K562 (cell line): ENCODE data around the gene LASP1NB.

Experiments used
- ATAC-seq: fragments of 200-7000 bp; cut with Tn5 transposase; 3 replicates; pipeline ENCODE4 v1.9.1; 2020; ENCODE audit warnings: moderate library complexity
- BruUV-seq: library from RNA; stranded (reverse); fragments of 400-500 nt; replicated peaks from 2 replicates; lab custom pipeline; 2021; lab: Mats Ljungman, UMichigan
- CTCF ChIA-PET: fragments of 300-600 bp; formaldehyde crosslinking; extraction: SDS; loops from one replicate; lab custom pipeline; 2021; ENCODE audit warnings: low intra/inter-chr PET ratio; lab: Yijun Ruan, JAX
- POLR2A ChIA-PET: fragments of 300-600, 350-650 bp; sonication (Branson Sonifier 250); formaldehyde crosslinking; extraction: SDS; loops from one replicate; lab custom pipeline; 2021; ENCODE audit warnings: antibody characterized with exemption, inconsistent platforms; lab: Yijun Ruan, JAX
- DNase-seq, 4 experiments: peaks; one replicate each; pipeline versions ENCODE4 v3.0.0 to v3.0.0-alpha.2; 2011 to 2018; ENCODE audit warnings: low spot score in 3 of 4, mixed read lengths in 3 of 4; ENCODE audit errors: extremely low read depth in 1 of 4
- FAIRE-seq: peaks from 2 replicates; lab custom pipeline; 2011; peaks lifted over from hg19 to GRCh38; lab: Jason Lieb, UNC
- H2AFZ ChIP-seq: 2 replicates; pipeline ENCODE4 v1.6.0; 2011; ENCODE audit warnings: low read depth, low read length, control low read depth, inconsistent platforms
- H3K27ac ChIP-seq: fragments of 200-600 bp; 3 replicates; pipeline ENCODE4 v1.8.0; 2011; ENCODE audit warnings: low read depth, mild to moderate bottlenecking, control low read depth, inconsistent platforms, low read length, moderate library complexity, mixed read lengths; ENCODE audit errors: extremely low read depth
- H3K27me3 ChIP-seq, 2 experiments: fragments of 300-600 bp in 1 of 2; 2 replicates in 1 of 2; 3 replicates in 1 of 2; pipeline versions ENCODE4 v1.6.0 to v1.8.0; 2011; ENCODE audit warnings: inconsistent platforms in 2 of 2, low read length in 2 of 2, mild to moderate bottlenecking in 1 of 2, mixed read lengths in 1 of 2, moderate library complexity in 1 of 2; ENCODE audit not compliant: control insufficient read depth in 2 of 2, insufficient read depth in 2 of 2
- H3K36me3 ChIP-seq: fragments of 300-600 bp; 3 replicates; pipeline ENCODE4 v1.8.0; 2011; ENCODE audit warnings: mild to moderate bottlenecking, low read length, inconsistent platforms; ENCODE audit not compliant: control insufficient read depth, insufficient read depth
- H3K4me1 ChIP-seq, 2 experiments: fragments of 200-600 bp in 1 of 2; replicated peaks in 1 of 2; 2 replicates in 1 of 2; 3 replicates in 1 of 2; pipeline versions ENCODE4 v1.5.1 to v1.8.0; 2011; ENCODE audit warnings: inconsistent platforms in 2 of 2, low read length in 2 of 2, mild to moderate bottlenecking in 1 of 2, mixed read lengths in 1 of 2, moderate library complexity in 1 of 2; ENCODE audit not compliant: control insufficient read depth in 2 of 2, insufficient read depth in 2 of 2
- H3K4me2 ChIP-seq: 2 replicates; pipeline ENCODE4 v1.6.1; 2011; ENCODE audit warnings: low read length, control low read depth, inconsistent platforms, mixed read lengths; ENCODE audit not compliant: insufficient read depth
- H3K4me3 ChIP-seq: fragments of 200-600 bp; sonication (generic), shearing (Covaris generic); 2 replicates; pipeline ENCODE4 v1.5.1; 2016; ENCODE audit warnings: control low read depth, inconsistent platforms
- H3K79me2 ChIP-seq: fragments of 200-600 bp; 3 replicates; pipeline ENCODE4 v1.8.0; 2011; ENCODE audit warnings: low read length, inconsistent platforms; ENCODE audit not compliant: control insufficient read depth, insufficient read depth
- H3K9ac ChIP-seq, 2 experiments: 2 replicates each; pipeline versions ENCODE4 v1.6.0 to v1.6.1; 2011; ENCODE audit warnings: low read depth in 2 of 2, low read length in 2 of 2, control low read depth in 1 of 2, inconsistent platforms in 1 of 2, mild to moderate bottlenecking in 1 of 2, mixed read lengths in 1 of 2; ENCODE audit not compliant: insufficient read depth in 1 of 2
- H3K9me1 ChIP-seq: one replicate; pipeline ENCODE4 v1.6.0; 2011; ENCODE audit warnings: inconsistent platforms, mild to moderate bottlenecking, low read length, moderate library complexity; ENCODE audit not compliant: control insufficient read depth, insufficient read depth
- H3K9me3 ChIP-seq: replicated peaks from 2 replicates; pipeline ENCODE4 v1.5.1; 2011; ENCODE audit warnings: low read depth, low read length, inconsistent platforms; ENCODE audit not compliant: control insufficient read depth, insufficient read depth
- H4K20me1 ChIP-seq: replicated peaks from 2 replicates; pipeline ENCODE4 v1.6.1; 2011; ENCODE audit warnings: low read length, inconsistent platforms, mixed read lengths; ENCODE audit not compliant: control insufficient read depth, insufficient read depth
- ARNT ChIP-seq, 2 experiments: fragments of 450-650 bp; IDR thresholded peaks; 2 replicates each; pipeline ENCODE4 v1.6.1; 2016; ENCODE audit warnings: mild to moderate bottlenecking in 1 of 2
- CHD4 ChIP-seq: fragments of 200-600 bp; sonication (generic); IDR thresholded peaks from 3 replicates; pipeline ENCODE4 v1.6.1; 2012; ENCODE audit warnings: low read depth, mild to moderate bottlenecking, mixed read lengths, low read length, inconsistent platforms; ENCODE audit not compliant: insufficient read depth, insufficient replicate concordance, poor library complexity, severe bottlenecking
- CREB3L1 ChIP-seq: fragments of 450-650 bp; IDR thresholded peaks from 2 replicates; pipeline ENCODE4 v1.6.1; 2014; ENCODE audit warnings: low read depth, mild to moderate bottlenecking, moderate library complexity, borderline replicate concordance
- ELF1 ChIP-seq: fragments of 200-800 bp; sonication (Bioruptor generic); IDR thresholded peaks from 2 replicates; pipeline ENCODE4 v1.6.1; 2016; ENCODE audit warnings: missing genetic modification characterization, missing compliant biosample characterization
- ETS2 ChIP-seq: IDR thresholded peaks from 2 replicates; pipeline ENCODE4 v1.6.1; 2016; ENCODE audit warnings: borderline replicate concordance, missing genetic modification characterization, mild to moderate bottlenecking, moderate library complexity, missing compliant biosample characterization; ENCODE audit not compliant: poor library complexity, severe bottlenecking
- HOXB6 ChIP-seq: fragments of 250-450 bp; sonication (Bioruptor Pico); IDR thresholded peaks from 2 replicates; pipeline ENCODE4 v1.5.1; 2022; ENCODE audit warnings: mild to moderate bottlenecking, borderline replicate concordance
- KDM4B ChIP-seq, 2 experiments: fragments of 450-650 bp in 1 of 2; sonication (generic) in 1 of 2; IDR thresholded peaks; 2 replicates each; pipeline ENCODE4 v1.6.1; 2016 to 2017; ENCODE audit warnings: borderline replicate concordance in 2 of 2, antibody characterized with exemption in 1 of 2, low read depth in 1 of 2, mild to moderate bottlenecking in 1 of 2
- RCOR1 ChIP-seq, 2 experiments: IDR thresholded peaks; 2 replicates each; pipeline ENCODE4 v1.6.1; 2012; ENCODE audit warnings: low read depth in 2 of 2, low read length in 2 of 2, borderline replicate concordance in 1 of 2, improper control_type of control experiment in 1 of 2
- TARDBP ChIP-seq: fragments of 450-650 bp; IDR thresholded peaks from 2 replicates; pipeline ENCODE4 v1.6.1; 2016
- ZNF696 ChIP-seq: fragments of 250-450 bp; sonication (Bioruptor Pico); conservative IDR thresholded peaks from 2 replicates; pipeline ENCODE4 v1.4.0; 2020; ENCODE audit warnings: mild to moderate bottlenecking, moderate library complexity
- WGBS: fragments of 100-300 bp; shearing (Covaris generic); methylation state at CpG from one replicate; pipeline ENCODE4 v1.1.6; 2016; ENCODE audit warnings: low coverage, mixed read lengths; ENCODE audit not compliant: insufficient coverage; ENCODE audit errors: missing lambda C conversion rate; 5-methylcytosine and 5-hydroxymethylcytosine counted together
- in situ Hi-C: fragments of 300-500 bp; cut with MboI; formaldehyde crosslinking; loops from 4 replicates; pipeline ENCODE4 v1.15.0; 2018; ENCODE audit warnings: inconsistent platforms, mixed read lengths
- intact Hi-C: fragments of 100-400 bp; cut with micrococcal nuclease; formaldehyde crosslinking; loops from 2 replicates; pipeline ENCODE4 v1.14.2; 2022
- TF ChIP-seq, protein P1 (sequence below): fragments of 250-450 bp; sonication (Bioruptor Pico); IDR thresholded peaks from 2 replicates; pipeline ENCODE4 v1.9.0; 2021; ENCODE audit warnings: mild to moderate bottlenecking, inconsistent platforms
- TF ChIP-seq, protein P2 (sequence below): IDR thresholded peaks from 2 replicates; pipeline ENCODE4 v1.6.1; 2016; ENCODE audit warnings: missing genetic modification characterization, missing compliant biosample characterization
- TF ChIP-seq, protein P3 (sequence below): fragments of 150-350 bp; conservative IDR thresholded peaks from 2 replicates; pipeline ENCODE4 v1.6.1; 2014; ENCODE audit warnings: low read length

LASP1NB gene

DNA sequence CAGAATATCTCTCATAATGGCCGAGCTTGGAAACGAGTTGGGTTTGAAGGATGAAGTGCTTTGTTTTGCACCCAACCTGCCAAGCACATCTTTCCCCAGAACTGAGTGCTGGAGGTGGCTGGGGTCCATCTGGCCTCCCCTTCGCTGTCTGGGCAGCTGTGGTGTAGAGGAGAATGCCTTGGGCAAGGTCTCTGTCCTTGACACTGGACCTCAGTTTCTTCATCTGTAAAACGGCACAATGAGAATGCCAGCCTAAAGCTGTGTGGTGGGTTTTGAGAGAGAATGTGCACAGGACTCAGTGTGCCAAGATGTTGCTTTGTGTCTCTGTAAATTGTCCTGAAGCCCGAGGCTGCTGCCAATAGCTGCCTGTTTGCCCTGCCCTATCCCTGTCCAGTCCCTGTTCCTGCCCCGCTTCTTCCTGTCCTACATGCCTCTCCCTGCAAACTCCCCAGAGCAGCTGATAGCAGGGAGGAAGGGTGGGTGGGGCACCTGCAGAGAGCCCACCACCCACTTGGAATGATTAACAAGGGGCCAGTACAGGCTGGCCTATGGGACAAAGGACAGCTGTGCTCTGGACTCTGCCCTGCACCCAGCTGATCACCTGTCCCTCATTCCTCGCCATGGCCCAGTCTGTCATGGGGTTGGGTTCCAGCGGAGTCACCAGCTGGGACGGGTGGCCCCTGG is 40.2 kb upstream of the LASP1NB start:
- Histone ChIP-seq H4K20me1 (peaks cover 38% of the 10 kb centered on the region), H2AFZ (no peak overlapping the region), H3K9me3 (no peaks in the 10 kb centered on the region), H3K27me3 (no peaks in the 10 kb centered on the region), H3K36me3 (peaks cover 85% of the 10 kb centered on the region; the same call in 2 of the 3 replicates), H3K9me1 (peaks cover 6% of the 10 kb centered on the region), H3K4me1 (peaks cover 9 to 14% of the 10 kb centered on the region in 2 experiments; a peak in 4 of 5 replicates), H3K27ac (no peak overlapping the region), H3K4me2 (no peak overlapping the region), H3K79me2 (peaks cover 58% of the 10 kb centered on the region), H3K9ac (peak overlapping the region in 1 of 2 experiments; percentile 19; a peak in 1 of 4 replicates), H3K4me3 (no peak overlapping the region)
- 86% methylated on average over 9 of the region's 9 CpGs for WGBS
- no peak for FAIRE-seq
- intact Hi-C loops, result no loop called here
- ChIA-PET POLR2A (interaction anchor here (0.6 to 1.6 kb wide), 10 partner anchors 9 to 1012 kb away, joined by 3 to 10 read pairs (median 3); no protein-coding TSS in a partner anchor), CTCF (no interaction called here)
- ATAC-seq, result no peak
- no TSS peak for BruUV-seq
- in situ Hi-C loops, result no loop called here
- no peak for DNase-seq
- TF ChIP-seq RCOR1 (IDR thresholded peaks at IDR 0.05; ENCODE audit: borderline replicate concordance in 1 of 2, low read depth in 2 of 2, low read length in 2 of 2) (no peak), ETS2 (tag) (no peak), ZNF696 (no peak), CHD4 (no peak), CREB3L1 (no peak), ELF1 (no peak), TARDBP (no peak), ARNT (IDR thresholded peaks at IDR 0.05) (no peak), KDM4B (IDR thresholded peaks at IDR 0.05; ENCODE audit: borderline replicate concordance in 2 of 2, low read depth in 1 of 2) (no peak), HOXB6 (CRISPR knock-in tag) (no peak)
- TF ChIP-seq, protein P1, sequence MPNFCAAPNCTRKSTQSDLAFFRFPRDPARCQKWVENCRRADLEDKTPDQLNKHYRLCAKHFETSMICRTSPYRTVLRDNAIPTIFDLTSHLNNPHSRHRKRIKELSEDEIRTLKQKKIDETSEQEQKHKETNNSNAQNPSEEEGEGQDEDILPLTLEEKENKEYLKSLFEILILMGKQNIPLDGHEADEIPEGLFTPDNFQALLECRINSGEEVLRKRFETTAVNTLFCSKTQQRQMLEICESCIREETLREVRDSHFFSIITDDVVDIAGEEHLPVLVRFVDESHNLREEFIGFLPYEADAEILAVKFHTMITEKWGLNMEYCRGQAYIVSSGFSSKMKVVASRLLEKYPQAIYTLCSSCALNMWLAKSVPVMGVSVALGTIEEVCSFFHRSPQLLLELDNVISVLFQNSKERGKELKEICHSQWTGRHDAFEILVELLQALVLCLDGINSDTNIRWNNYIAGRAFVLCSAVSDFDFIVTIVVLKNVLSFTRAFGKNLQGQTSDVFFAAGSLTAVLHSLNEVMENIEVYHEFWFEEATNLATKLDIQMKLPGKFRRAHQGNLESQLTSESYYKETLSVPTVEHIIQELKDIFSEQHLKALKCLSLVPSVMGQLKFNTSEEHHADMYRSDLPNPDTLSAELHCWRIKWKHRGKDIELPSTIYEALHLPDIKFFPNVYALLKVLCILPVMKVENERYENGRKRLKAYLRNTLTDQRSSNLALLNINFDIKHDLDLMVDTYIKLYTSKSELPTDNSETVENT (CRISPR knock-in tag), result no peak
- TF ChIP-seq, protein P2, sequence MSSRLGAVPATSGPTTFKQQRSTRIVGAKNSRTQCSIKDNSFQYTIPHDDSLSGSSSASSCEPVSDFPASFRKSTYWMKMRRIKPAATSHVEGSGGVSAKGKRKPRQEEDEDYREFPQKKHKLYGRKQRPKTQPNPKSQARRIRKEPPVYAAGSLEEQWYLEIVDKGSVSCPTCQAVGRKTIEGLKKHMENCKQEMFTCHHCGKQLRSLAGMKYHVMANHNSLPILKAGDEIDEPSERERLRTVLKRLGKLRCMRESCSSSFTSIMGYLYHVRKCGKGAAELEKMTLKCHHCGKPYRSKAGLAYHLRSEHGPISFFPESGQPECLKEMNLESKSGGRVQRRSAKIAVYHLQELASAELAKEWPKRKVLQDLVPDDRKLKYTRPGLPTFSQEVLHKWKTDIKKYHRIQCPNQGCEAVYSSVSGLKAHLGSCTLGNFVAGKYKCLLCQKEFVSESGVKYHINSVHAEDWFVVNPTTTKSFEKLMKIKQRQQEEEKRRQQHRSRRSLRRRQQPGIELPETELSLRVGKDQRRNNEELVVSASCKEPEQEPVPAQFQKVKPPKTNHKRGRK, result no peak
- TF ChIP-seq, protein P3, sequence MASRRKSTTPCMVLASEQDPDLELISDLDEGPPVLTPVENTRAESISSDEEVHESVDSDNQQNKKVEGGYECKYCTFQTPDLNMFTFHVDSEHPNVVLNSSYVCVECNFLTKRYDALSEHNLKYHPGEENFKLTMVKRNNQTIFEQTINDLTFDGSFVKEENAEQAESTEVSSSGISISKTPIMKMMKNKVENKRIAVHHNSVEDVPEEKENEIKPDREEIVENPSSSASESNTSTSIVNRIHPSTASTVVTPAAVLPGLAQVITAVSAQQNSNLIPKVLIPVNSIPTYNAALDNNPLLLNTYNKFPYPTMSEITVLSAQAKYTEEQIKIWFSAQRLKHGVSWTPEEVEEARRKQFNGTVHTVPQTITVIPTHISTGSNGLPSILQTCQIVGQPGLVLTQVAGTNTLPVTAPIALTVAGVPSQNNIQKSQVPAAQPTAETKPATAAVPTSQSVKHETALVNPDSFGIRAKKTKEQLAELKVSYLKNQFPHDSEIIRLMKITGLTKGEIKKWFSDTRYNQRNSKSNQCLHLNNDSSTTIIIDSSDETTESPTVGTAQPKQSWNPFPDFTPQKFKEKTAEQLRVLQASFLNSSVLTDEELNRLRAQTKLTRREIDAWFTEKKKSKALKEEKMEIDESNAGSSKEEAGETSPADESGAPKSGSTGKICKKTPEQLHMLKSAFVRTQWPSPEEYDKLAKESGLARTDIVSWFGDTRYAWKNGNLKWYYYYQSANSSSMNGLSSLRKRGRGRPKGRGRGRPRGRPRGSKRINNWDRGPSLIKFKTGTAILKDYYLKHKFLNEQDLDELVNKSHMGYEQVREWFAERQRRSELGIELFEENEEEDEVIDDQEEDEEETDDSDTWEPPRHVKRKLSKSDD, result no peak
